Calu3 (cell line): ENCODE data around the gene CD36. TPM values are rescaled to one million over a fixed set of nuclear protein-coding genes. Genes with fewer than 3 reads are reported as not detected.

Source experiments
- BruUV-seq: library from RNA; stranded (reverse); fragments of 400-500 nt; replicated peaks from 2 replicates; lab custom pipeline; 2021; lab: Mats Ljungman, UMichigan
- CTCF ChIA-PET: fragments of 300-600 bp; sonication (Branson Sonifier 250); formaldehyde crosslinking; loops from one replicate; lab custom pipeline; 2022; ENCODE audit warnings: antibody characterized with exemption; lab: Charles Lee
- DNase-seq: peaks from one replicate; pipeline ENCODE4 v3.0.0; 2022
- H3K27ac Mint-ChIP-seq: one replicate; pipeline ENCODE4 v1.8.0; 2022; ENCODE audit warnings: mixed read lengths; ENCODE audit not compliant: unreplicated experiment
- H3K27me3 Mint-ChIP-seq: one replicate; pipeline ENCODE4 v1.8.0; 2022; ENCODE audit warnings: mixed read lengths; ENCODE audit not compliant: unreplicated experiment
- H3K36me3 Mint-ChIP-seq: one replicate; pipeline ENCODE4 v1.8.0; 2022; ENCODE audit warnings: mild to moderate bottlenecking, moderate library complexity, mixed read lengths; ENCODE audit not compliant: insufficient read depth, unreplicated experiment
- H3K4me1 Mint-ChIP-seq: one replicate; pipeline ENCODE4 v1.8.0; 2022; ENCODE audit warnings: mild to moderate bottlenecking, low read depth, mixed read lengths; ENCODE audit not compliant: unreplicated experiment
- H3K4me3 Mint-ChIP-seq: one replicate; pipeline ENCODE4 v1.8.0; 2022; ENCODE audit warnings: mild to moderate bottlenecking, low read depth, moderate library complexity, mixed read lengths; ENCODE audit not compliant: unreplicated experiment
- H3K9me3 Mint-ChIP-seq: one replicate; pipeline ENCODE4 v1.8.0; 2022; ENCODE audit warnings: low read depth, mixed read lengths; ENCODE audit not compliant: unreplicated experiment
- intact Hi-C: fragments of 100-400 bp; cut with micrococcal nuclease; formaldehyde crosslinking; loops from one replicate; pipeline ENCODE4 v1.10.0; 2022; ENCODE audit not compliant: unreplicated experiment
- total RNA-seq: library from RNA; stranded (reverse); gene quantifications from 2 replicates; pipeline ENCODE4 v1.2.3, GENCODE V29; 2022
- TF ChIP-seq, protein P1 (sequence below): fragments of 200-600 bp; IDR thresholded peaks from one replicate; pipeline ENCODE4 v1.8.0; 2022; ENCODE audit warnings: antibody characterized with exemption; ENCODE audit not compliant: unreplicated experiment

CD36 gene
- total RNA-seq, 1 experiment from 2014 or later, result not detected

DNA sequence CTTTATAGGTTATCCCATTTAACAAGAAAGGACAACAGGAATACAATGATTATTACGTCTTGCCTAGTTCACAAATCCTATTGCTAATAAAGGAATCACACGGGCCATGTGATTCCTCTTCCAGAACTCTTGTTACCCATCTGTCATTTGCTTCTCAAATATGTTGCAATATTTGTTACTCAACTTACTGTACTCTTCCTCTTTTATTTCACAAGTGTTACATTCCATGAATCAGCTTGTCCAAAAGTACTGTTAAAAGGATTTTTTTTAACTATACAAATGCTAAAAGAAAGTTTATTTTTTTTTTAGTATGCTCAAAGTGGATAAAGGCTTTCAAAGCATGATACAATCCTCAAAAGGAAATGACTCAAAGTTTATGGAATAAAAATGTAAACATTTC is 3.9 kb upstream of the CD36 start:
- intact Hi-C loops, result no loop called here
- no peaks in the 10 kb centered on the region for H3K27me3 Mint-ChIP-seq
- no peaks in the 10 kb centered on the region for H3K36me3 Mint-ChIP-seq
- TF ChIP-seq, protein P1, sequence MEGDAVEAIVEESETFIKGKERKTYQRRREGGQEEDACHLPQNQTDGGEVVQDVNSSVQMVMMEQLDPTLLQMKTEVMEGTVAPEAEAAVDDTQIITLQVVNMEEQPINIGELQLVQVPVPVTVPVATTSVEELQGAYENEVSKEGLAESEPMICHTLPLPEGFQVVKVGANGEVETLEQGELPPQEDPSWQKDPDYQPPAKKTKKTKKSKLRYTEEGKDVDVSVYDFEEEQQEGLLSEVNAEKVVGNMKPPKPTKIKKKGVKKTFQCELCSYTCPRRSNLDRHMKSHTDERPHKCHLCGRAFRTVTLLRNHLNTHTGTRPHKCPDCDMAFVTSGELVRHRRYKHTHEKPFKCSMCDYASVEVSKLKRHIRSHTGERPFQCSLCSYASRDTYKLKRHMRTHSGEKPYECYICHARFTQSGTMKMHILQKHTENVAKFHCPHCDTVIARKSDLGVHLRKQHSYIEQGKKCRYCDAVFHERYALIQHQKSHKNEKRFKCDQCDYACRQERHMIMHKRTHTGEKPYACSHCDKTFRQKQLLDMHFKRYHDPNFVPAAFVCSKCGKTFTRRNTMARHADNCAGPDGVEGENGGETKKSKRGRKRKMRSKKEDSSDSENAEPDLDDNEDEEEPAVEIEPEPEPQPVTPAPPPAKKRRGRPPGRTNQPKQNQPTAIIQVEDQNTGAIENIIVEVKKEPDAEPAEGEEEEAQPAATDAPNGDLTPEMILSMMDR, result no peak
- BruUV-seq, result no TSS peak
- no peaks in the 10 kb centered on the region for H3K9me3 Mint-ChIP-seq
- no peak overlapping the region for H3K4me3 Mint-ChIP-seq
- CTCF ChIA-PET, result no interaction called here
- H3K27ac Mint-ChIP-seq, result no peak overlapping the region
- no peak for DNase-seq
- no peaks in the 10 kb centered on the region for H3K4me1 Mint-ChIP-seq

DNA sequence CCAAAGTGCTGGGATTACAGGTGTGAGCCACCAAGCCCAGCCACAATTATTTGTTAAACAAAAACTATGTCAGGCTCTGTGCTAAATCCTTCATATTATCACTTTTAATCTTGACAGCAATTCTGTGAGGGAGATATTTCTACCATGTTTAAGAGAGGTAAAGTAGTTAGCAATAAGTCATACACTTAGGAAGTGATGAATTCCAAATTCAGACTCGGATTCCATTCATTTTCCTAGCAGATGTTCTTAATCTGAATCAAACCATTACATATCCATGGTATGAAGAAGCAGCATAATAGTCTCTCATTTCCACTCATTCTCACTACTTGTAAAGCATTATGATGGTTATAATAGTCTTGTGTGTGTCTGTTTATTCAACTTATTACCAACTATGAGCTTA is 2.9 kb upstream of the CD36 start:
- Mint-ChIP-seq H3K27ac (no peak overlapping the region), H3K9me3 (no peaks in the 10 kb centered on the region), H3K36me3 (no peaks in the 10 kb centered on the region), H3K4me3 (no peak overlapping the region), H3K27me3 (no peaks in the 10 kb centered on the region), H3K4me1 (no peaks in the 10 kb centered on the region)
- no peak for DNase-seq
- BruUV-seq, result no TSS peak
- intact Hi-C loops, result no loop called here
- TF ChIP-seq, protein P1, result no peak
- CTCF ChIA-PET, result no interaction called here

DNA sequence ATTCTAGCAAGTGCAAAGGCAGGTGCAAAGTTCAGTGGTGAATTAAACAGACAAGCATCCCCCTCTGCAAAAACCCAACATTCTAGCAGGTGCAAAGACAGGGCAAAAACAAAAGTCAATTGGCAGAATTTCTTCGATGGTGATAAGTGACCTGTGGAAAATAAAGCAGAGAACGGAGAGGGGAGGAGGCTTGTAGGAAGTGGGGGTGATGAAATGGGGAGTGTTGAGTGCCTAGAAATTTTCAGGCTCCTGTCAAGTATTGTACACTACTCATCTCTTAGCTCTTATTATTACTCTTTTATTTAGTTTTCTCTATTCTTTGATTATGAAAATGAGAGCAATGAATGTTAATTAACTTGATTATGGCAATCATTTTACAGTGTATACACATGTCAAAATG is 2.4 kb upstream of the CD36 start:
- no TSS peak for BruUV-seq
- Mint-ChIP-seq H3K4me1 (no peaks in the 10 kb centered on the region), H3K36me3 (no peaks in the 10 kb centered on the region), H3K9me3 (no peaks in the 10 kb centered on the region), H3K27ac (no peak overlapping the region), H3K27me3 (no peaks in the 10 kb centered on the region), H3K4me3 (no peak overlapping the region)
- CTCF ChIA-PET, result no interaction called here
- TF ChIP-seq, protein P1, result no peak
- DNase-seq, result no peak
- intact Hi-C loops, result no loop called here

DNA sequence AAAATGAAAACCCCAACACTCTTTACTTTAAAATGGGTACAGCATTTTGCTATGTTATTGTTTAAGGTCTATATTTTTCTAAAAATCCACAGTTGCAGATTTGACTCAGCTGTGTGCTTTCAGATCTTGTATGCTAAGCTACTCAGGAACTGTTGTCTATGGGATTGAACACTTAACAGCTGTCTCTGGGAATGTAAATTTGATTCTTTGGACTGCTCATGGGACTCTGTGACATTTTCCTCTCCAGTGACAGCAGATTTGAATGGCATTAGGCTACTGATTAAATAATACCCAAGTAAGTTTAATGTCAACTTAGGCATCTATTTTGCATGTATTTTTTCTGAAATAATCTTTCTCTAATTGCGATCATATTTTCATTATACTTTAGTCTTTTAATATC is 1.7 kb upstream of the CD36 start:
- TF ChIP-seq, protein P1, result no peak
- H3K9me3 Mint-ChIP-seq, result no peaks in the 10 kb centered on the region
- H3K4me3 Mint-ChIP-seq, result no peak overlapping the region
- H3K27me3 Mint-ChIP-seq, result no peaks in the 10 kb centered on the region
- no TSS peak for BruUV-seq
- no peaks in the 10 kb centered on the region for H3K4me1 Mint-ChIP-seq
- CTCF ChIA-PET, result no interaction called here
- no peak overlapping the region for H3K27ac Mint-ChIP-seq
- intact Hi-C loops, result no loop called here
- DNase-seq, result no peak
- no peaks in the 10 kb centered on the region for H3K36me3 Mint-ChIP-seq
